ENCODE measurements around the gene ADCY2. TPM values are rescaled to one million over a fixed set of nuclear protein-coding genes. Genes with fewer than 3 reads are reported as not detected.

ADCY2 gene
- total RNA-seq, 1 experiment from 2014 or later = not detected

DNA sequence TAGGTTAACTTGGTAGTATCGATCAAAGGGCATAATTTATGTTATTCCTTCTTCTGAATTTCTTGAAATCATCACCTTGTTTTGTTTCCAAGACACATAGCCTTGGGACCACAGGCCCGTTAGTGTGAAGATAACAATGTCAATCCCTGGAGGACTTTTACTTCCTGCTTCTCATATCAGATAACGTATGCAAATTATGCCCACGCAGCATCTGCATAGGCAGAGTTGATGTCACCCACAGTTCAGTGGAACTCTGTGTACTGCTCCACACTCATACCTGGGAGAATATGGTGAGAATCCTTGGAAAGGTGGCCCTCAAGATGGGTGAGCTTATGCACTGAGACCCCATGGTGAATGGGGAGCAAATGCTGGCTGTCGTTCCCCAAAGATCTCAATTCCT lies 360.0 kb downstream of the ADCY2 start:
- H3K27me3 Mint-ChIP-seq (ENCODE audit: unreplicated experiment) = peaks cover 36% of the 10 kb centered on the region
- BruUV-seq (replicated peaks) = no TSS peak
- H3K9me3 Mint-ChIP-seq (ENCODE audit: low read depth, unreplicated experiment) = no peaks in the 10 kb centered on the region
- H3K36me3 Mint-ChIP-seq (ENCODE audit: insufficient read depth, unreplicated experiment) = no peaks in the 10 kb centered on the region
- no peak for DNase-seq
- TF ChIP-seq, protein P1, sequence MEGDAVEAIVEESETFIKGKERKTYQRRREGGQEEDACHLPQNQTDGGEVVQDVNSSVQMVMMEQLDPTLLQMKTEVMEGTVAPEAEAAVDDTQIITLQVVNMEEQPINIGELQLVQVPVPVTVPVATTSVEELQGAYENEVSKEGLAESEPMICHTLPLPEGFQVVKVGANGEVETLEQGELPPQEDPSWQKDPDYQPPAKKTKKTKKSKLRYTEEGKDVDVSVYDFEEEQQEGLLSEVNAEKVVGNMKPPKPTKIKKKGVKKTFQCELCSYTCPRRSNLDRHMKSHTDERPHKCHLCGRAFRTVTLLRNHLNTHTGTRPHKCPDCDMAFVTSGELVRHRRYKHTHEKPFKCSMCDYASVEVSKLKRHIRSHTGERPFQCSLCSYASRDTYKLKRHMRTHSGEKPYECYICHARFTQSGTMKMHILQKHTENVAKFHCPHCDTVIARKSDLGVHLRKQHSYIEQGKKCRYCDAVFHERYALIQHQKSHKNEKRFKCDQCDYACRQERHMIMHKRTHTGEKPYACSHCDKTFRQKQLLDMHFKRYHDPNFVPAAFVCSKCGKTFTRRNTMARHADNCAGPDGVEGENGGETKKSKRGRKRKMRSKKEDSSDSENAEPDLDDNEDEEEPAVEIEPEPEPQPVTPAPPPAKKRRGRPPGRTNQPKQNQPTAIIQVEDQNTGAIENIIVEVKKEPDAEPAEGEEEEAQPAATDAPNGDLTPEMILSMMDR (IDR thresholded peaks at IDR 0.05; ENCODE audit: unreplicated experiment) = no peak
- H3K4me1 Mint-ChIP-seq (ENCODE audit: low read depth, unreplicated experiment) = peaks cover 8% of the 10 kb centered on the region
- CTCF ChIA-PET = no interaction called here
- no peak overlapping the region for H3K27ac Mint-ChIP-seq (ENCODE audit: unreplicated experiment)
- H3K4me3 Mint-ChIP-seq (ENCODE audit: low read depth, unreplicated experiment) = no peak overlapping the region
- intact Hi-C loops (cut with micrococcal nuclease; ENCODE audit: unreplicated experiment) = no loop called here

DNA sequence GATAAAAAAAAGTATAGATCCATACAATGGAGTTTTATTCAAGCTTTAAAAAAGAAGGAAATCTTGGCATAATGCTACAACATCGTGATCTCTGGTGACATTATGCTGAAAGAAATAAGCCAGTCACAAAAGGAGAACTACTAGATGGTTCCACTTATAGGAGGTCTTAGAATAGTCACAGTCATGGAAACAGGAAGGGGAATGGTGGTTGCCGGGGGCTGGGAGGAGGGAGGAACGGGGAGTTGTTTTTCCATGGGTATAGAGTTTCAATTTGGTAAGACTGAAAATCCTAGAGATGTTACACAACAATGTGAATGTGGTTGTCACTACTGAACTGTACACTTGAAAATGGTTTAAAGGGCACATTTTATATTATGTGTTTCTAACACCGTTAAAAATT lies 360.5 kb downstream of the ADCY2 start:
- intact Hi-C loops (cut with micrococcal nuclease; ENCODE audit: unreplicated experiment) = no loop called here
- DNase-seq = no peak
- peaks cover 35% of the 10 kb centered on the region for H3K27me3 Mint-ChIP-seq (ENCODE audit: unreplicated experiment)
- H3K27ac Mint-ChIP-seq (ENCODE audit: unreplicated experiment) = no peak overlapping the region
- no peak overlapping the region for H3K4me3 Mint-ChIP-seq (ENCODE audit: low read depth, unreplicated experiment)
- H3K4me1 Mint-ChIP-seq (ENCODE audit: low read depth, unreplicated experiment) = peaks cover 8% of the 10 kb centered on the region
- TF ChIP-seq, protein P1 (IDR thresholded peaks at IDR 0.05; ENCODE audit: unreplicated experiment) = no peak
- H3K9me3 Mint-ChIP-seq (ENCODE audit: low read depth, unreplicated experiment) = no peaks in the 10 kb centered on the region
- no peaks in the 10 kb centered on the region for H3K36me3 Mint-ChIP-seq (ENCODE audit: insufficient read depth, unreplicated experiment)
- no TSS peak for BruUV-seq (replicated peaks)
- CTCF ChIA-PET = no interaction called here

DNA sequence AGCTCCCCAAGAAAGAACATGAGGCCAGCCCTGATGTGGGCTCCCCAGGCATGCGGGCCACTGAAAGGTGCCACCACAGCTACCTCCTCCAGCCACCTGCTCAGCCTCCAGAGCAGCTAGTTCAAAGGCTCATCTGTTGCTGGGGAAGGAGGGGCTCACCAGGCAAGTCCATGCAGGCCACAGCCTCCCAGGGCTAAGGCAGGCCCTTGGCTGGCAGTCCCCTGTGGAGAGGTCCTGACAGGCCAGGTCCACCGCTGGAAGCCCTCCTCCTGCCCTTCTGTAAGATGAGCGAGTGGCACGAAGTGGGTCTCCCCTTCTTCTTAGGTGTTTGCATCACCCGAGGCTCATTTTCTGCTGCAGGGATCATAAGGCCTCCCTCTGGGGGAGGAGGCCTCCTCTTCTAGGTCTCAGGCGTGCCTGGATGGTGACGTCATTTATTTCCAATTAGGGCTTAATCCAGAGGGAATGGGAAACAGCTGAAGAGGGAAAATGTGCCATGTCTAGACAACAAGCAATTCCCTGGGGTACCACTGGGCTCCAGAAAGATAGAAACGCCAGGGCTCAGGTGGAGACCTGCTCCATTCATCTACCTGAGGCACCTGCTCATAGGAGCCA lies 363.4 kb downstream of the ADCY2 start:
- intact Hi-C loops (cut with micrococcal nuclease; ENCODE audit: unreplicated experiment) = no loop called here
- CTCF ChIA-PET = no interaction called here
- no TSS peak for BruUV-seq (replicated peaks)
- H3K36me3 Mint-ChIP-seq (ENCODE audit: insufficient read depth, unreplicated experiment) = no peaks in the 10 kb centered on the region
- H3K27ac Mint-ChIP-seq (ENCODE audit: unreplicated experiment) = no peak overlapping the region
- peaks cover 20% of the 10 kb centered on the region for H3K27me3 Mint-ChIP-seq (ENCODE audit: unreplicated experiment)
- no peak for DNase-seq
- TF ChIP-seq, protein P1 (IDR thresholded peaks at IDR 0.05; ENCODE audit: unreplicated experiment) = no peak
- H3K4me1 Mint-ChIP-seq (ENCODE audit: low read depth, unreplicated experiment) = peaks cover 8% of the 10 kb centered on the region
- no peaks in the 10 kb centered on the region for H3K9me3 Mint-ChIP-seq (ENCODE audit: low read depth, unreplicated experiment)
- H3K4me3 Mint-ChIP-seq (ENCODE audit: low read depth, unreplicated experiment) = no peak overlapping the region

DNA sequence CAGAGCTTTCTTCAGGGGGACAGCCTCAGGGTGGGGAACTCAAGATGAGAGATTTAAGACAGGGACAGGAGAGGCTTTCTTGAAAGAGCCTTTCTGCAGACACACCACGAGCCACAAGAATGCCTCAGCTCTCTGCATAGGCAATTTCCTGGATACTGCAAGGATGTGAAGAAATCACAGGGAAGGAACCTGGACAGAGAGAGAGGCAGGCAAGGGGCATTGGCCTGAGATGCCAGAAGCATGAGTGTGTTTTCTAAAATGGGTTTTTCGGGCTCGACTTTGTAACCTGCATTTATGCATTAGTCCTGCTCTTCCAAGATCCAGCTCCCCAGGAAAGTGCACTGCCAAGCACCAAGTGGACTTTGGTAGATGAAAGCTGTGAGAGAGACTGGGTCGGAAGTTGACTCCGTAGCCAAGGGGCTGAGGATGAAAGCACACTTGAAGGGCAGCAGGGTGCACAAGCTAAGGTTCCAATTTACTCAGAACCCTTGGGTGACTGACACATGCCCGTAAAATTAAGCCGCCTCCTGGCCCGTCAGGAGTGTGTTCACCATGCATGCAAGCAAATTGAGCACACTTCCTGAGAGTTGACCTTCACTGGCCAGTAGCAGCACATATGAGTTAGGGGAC lies 364.1 kb downstream of the ADCY2 start:
- H3K9me3 Mint-ChIP-seq (ENCODE audit: low read depth, unreplicated experiment) = no peaks in the 10 kb centered on the region
- TF ChIP-seq, protein P1 (IDR thresholded peaks at IDR 0.05; ENCODE audit: unreplicated experiment) = no peak
- no TSS peak for BruUV-seq (replicated peaks)
- CTCF ChIA-PET = no interaction called here
- H3K27ac Mint-ChIP-seq (ENCODE audit: unreplicated experiment) = no peak overlapping the region
- no peaks in the 10 kb centered on the region for H3K36me3 Mint-ChIP-seq (ENCODE audit: insufficient read depth, unreplicated experiment)
- intact Hi-C loops (cut with micrococcal nuclease; ENCODE audit: unreplicated experiment) = no loop called here
- peaks cover 5% of the 10 kb centered on the region for H3K4me1 Mint-ChIP-seq (ENCODE audit: low read depth, unreplicated experiment)
- H3K27me3 Mint-ChIP-seq (ENCODE audit: unreplicated experiment) = peaks cover 21% of the 10 kb centered on the region
- no peak for DNase-seq
- H3K4me3 Mint-ChIP-seq (ENCODE audit: low read depth, unreplicated experiment) = no peak overlapping the region
